GM12873 (cell line): ENCODE measurements around the gene CFAP65.

ENCODE experiments used
- CTCF ChIP-seq: IDR thresholded peaks from 2 replicates; pipeline ENCODE4 v1.5.1; 2012; ENCODE audit warnings: low read depth, mild to moderate bottlenecking, moderate library complexity, low read length, control low read depth; ENCODE audit not compliant: insufficient read depth; ENCODE audit errors: missing control alignments

Gene CFAP65

GRCh38 chr2:218997731-218998130, 43.6 kb downstream of the CFAP65 start:
- TF ChIP-seq CTCF: no peak

- no peak for TF ChIP-seq CTCF
Measured at GRCh38 chr2:218996937-218997336, 44.4 kb downstream of the CFAP65 start.

GRCh38 chr2:218995972-218996711, 45.2 kb downstream of the CFAP65 start:
- TF ChIP-seq CTCF: peak; percentile 90

GRCh38 chr2:218995561-218995960, 45.8 kb downstream of the CFAP65 start:
- no peak for TF ChIP-seq CTCF

- TF ChIP-seq CTCF: no peak
Measured at GRCh38 chr2:218993345-218994315, 47.7 kb downstream of the CFAP65 start, which contains the start of gene CRYBA2. Gene CRYBA2, minus strand, starts transcription at chr2:218993422. Its CDS starts 246 bp downstream, at chr2:218993176.

GRCh38 chr2:218992703-218993344, 48.5 kb downstream of the CFAP65 start:
- TF ChIP-seq CTCF: no peak
